Hematopoietic multipotent progenitor cell treated with erythropoietin and hydrocortisone succinate and interleukin-3 and kit ligand, for 8 days (in vitro differentiated cells): ENCODE measurements around the gene MAMDC2.

Source experiments
- DNase-seq: peaks from one replicate; pipeline ENCODE4 v3.0.0-alpha.2; 2015

Gene MAMDC2

DNA sequence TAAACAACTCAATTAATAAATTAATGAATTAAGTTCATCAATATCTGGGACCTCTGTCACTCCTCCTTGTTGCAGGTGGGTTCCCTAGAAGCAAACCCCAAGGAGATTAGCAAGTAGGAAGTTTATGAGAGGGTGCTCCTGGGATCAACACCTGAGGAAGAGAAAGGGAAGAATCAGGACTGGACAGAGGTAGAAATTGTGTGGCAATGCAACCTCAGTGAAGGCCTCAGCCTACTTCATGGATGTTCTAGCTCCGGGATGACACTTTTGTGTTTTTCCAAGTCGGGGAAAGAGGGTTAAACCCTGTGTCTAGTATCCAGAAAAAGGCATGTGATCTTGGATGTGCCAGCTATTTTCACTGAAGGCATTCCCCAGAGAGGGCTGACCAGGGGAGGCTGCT lies 23.2 kb downstream of the MAMDC2 start:
- no peak for DNase-seq

GRCh38 chr9:70069704-70070103 lies 26.1 kb downstream of the MAMDC2 start:
- no peak for DNase-seq

DNA sequence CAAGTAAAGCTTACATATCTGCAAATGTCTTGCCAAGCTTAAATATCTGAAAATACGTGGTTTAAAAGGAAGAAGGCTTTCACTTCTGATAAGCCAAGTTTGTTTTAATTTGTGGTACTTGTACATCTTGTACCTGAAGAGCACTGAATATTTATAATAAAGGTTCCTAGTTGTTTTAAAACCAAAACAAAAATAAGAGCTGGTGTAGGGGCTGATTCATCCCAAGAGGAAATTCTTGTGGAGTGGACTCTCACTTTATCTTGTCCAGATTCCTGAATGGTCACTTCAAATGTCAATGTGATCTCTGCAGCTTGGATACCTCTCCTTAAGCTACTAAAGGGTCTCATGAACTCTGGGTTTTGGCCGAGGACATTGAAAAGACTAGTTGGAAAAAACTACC lies 29.5 kb downstream of the MAMDC2 start:
- DNase-seq, result no peak

DNA sequence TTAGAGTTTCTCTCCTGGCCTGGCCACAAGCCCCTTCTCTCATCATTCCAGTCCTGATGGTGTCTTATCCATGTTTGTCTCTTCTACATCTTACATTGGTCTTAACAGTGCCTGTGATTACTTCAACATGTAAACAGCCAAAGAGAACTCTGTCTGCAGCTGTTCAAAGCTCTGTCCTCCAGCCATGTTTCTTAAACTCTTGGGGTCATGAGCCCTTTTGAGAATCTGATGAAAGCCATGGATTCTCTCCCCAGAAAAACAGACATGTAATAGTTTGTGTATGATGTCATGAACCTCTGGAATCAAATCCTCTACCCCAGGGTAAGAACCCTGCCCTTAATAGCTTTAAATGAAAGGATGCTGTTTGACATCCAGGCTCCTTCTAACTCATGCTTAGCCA lies 30.1 kb downstream of the MAMDC2 start:
- no peak for DNase-seq

- DNase-seq, result no peak
Measured at GRCh38 chr9:70076678-70077077, 33.0 kb downstream of the MAMDC2 start.

- DNase-seq, result no peak
Measured at GRCh38 chr9:70079417-70080037, 35.9 kb downstream of the MAMDC2 start.

DNA sequence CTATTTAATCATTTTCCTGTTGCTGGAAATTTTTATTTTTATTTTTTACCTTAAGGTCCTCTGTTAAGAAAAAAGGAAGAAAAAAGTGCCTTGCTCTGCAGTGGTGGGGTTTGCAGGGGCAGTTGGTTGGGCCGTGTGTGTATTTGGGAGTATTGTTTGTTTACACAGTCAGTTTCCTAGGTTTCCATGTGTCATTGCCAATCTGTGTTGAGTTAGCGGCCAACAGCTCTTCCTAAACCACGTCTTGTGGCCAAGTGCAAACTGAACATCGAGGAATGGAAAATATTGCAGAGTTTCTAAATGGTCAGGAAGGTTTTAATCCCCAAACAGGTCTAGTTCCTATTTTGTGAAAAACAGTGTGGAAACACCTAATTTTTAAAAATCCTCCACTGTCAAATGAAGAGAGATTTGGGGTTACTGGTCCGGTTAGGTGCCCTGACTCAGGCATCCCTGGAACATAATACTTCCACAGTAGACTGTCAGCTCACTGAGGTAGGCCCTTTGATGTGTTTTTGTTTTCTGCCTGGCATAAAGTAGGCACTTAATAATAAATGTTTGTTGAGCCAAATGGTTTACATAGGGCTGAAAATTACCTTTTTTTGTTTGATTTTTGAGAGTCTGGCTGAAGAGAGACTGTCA lies 37.0 kb downstream of the MAMDC2 start:
- DNase-seq, result peak; percentile 3

- DNase-seq, result no peak
Measured at GRCh38 chr9:70081120-70081495, 37.5 kb downstream of the MAMDC2 start.

DNA sequence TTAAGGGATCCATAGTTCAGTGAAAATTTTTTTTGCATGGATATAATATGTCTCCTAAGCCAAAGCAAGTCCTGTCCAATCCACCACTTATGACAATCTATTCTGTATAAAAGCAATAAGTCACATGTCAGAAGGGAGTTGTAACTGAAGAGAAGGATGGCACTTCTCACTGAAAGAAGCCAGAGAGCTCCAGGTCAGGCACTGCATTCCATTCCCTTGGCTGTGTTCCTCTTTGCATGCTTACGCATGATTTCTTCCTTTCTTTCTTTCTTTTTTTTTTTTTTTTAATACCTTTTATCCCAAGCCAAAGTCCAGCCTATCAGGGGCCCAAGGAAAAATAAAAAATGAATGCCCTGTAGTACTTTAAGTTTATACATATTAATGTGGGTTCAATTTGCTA lies 39.8 kb downstream of the MAMDC2 start:
- DNase-seq, result no peak

- DNase-seq, result no peak
Measured at GRCh38 chr9:70085241-70085640, 41.6 kb downstream of the MAMDC2 start.

- no peak for DNase-seq
Measured at GRCh38 chr9:70091103-70091502, 47.5 kb downstream of the MAMDC2 start.

GRCh38 chr9:70091572-70091971 lies 47.9 kb downstream of the MAMDC2 start:
- DNase-seq, result no peak

GRCh38 chr9:70092190-70092589 lies 48.5 kb downstream of the MAMDC2 start:
- no peak for DNase-seq

DNA sequence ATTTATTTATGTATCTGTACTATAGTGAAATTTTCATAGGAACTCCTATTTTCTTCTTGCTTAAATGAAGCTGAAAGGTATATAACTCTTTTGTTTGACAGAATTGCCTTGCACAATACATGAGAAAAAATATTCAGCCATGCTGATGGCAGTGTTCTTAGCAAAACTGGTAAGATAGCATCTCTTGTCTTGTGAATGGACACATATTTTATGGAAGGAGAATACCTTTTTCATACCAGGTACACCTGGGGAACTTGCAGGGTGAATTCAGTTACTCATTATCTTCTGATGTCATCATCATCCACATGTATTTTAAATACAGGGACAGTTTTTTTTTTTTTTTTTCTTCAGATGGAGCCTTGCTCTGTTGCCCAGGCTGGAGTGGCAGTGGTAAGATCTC lies 49.4 kb downstream of the MAMDC2 start:
- no peak for DNase-seq

DNA sequence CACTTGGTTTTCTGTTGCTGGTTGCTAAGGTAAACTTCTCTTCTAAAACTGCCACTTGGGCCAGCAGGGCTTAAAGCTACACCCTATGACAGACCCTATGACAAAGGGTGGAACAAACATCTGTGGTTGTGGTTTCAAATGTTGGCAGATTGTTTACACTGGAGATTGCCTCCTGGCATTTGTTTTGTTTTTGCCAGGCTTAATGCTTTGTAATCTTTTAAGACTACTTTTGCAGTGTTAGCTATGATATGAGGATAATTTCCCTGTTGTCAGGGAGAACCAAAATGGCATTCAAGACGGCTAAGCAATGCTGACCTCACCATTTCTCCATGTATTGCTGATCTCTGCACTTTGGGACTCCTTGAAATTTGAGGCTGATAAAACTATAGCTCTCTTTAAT lies 50.3 kb downstream of the MAMDC2 start:
- DNase-seq, result peak; percentile 11

- DNase-seq, result no peak
Measured at GRCh38 chr9:70094747-70095146, 51.1 kb downstream of the MAMDC2 start.

GRCh38 chr9:70097187-70097586 lies 53.5 kb downstream of the MAMDC2 start:
- DNase-seq, result no peak

DNA sequence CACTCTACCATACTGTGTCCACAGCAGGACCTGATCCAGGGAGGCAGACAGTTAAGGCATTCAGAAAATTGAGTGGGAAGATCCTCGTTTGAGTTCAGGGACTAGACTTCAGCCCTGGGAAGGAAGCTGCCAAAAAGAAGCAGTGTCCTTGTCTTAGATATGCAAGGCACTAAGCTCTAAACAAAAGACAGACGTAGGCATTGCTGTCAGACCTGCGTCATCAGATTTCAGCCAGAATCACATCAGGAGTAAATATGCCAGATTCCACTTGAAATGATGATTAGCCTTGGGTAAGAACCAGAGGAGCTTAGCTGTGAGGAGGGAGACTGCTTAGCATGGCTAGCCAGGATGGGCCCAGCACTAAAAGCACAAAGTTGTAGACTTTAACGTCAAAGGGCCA lies 56.7 kb downstream of the MAMDC2 start:
- DNase-seq, result no peak

GRCh38 chr9:70101265-70101664 lies 57.6 kb downstream of the MAMDC2 start:
- no peak for DNase-seq

DNA sequence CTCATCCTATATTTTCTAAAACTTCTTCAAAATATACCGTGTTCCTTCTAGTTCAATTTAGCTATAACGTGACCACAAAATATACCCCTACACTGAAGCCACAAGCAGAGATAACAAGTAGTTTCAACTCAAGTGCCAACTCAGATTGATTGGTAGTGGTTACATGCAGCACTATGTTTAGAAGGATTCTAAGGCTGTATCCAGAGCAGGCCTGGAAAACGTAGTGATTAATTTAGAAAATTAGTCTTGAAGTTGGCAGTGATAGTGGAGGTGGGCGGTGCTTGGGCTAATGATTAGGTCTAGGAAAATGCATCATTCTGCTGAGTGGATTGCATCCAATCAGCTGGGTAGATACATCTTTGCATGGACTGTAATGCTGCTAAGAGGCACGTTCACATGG lies 61.5 kb downstream of the MAMDC2 start:
- no peak for DNase-seq

DNA sequence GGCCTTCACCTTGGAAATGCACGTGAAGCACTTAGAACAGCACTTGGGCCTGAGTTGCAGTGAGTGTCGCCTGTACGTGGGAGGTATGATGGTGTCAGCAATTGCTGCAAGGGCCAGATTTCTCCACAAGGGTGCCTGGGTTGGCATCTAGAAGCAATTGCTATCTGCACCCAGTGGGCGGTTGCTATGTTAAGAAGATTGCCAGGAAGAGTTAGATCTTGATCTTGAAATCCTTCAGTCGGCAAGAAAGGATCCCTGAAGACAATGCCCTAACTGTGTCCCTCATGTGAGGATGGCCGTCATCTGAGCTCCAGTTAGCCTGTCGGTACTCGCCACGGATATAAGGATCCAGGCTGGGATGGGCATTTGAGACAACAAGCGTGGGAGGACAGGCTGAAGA lies 62.9 kb downstream of the MAMDC2 start:
- no peak for DNase-seq

- DNase-seq, result no peak
Measured at GRCh38 chr9:70107558-70107957, 63.9 kb downstream of the MAMDC2 start.

- DNase-seq, result no peak
Measured at GRCh38 chr9:70108181-70108580, 64.5 kb downstream of the MAMDC2 start.

- DNase-seq, result no peak
Measured at GRCh38 chr9:70110194-70111041, 66.8 kb downstream of the MAMDC2 start.
